HG03354 (cell line): ENCODE data around the gene AMBRA1.

Source experiments
- ATAC-seq: cut with Tn5 transposase; IDR thresholded peaks from one replicate; pipeline ENCODE4 v1.9.1; 2021; ENCODE audit warnings: mild to moderate bottlenecking; ENCODE audit not compliant: unreplicated experiment, poor library complexity, severe bottlenecking

Gene AMBRA1, protein sequence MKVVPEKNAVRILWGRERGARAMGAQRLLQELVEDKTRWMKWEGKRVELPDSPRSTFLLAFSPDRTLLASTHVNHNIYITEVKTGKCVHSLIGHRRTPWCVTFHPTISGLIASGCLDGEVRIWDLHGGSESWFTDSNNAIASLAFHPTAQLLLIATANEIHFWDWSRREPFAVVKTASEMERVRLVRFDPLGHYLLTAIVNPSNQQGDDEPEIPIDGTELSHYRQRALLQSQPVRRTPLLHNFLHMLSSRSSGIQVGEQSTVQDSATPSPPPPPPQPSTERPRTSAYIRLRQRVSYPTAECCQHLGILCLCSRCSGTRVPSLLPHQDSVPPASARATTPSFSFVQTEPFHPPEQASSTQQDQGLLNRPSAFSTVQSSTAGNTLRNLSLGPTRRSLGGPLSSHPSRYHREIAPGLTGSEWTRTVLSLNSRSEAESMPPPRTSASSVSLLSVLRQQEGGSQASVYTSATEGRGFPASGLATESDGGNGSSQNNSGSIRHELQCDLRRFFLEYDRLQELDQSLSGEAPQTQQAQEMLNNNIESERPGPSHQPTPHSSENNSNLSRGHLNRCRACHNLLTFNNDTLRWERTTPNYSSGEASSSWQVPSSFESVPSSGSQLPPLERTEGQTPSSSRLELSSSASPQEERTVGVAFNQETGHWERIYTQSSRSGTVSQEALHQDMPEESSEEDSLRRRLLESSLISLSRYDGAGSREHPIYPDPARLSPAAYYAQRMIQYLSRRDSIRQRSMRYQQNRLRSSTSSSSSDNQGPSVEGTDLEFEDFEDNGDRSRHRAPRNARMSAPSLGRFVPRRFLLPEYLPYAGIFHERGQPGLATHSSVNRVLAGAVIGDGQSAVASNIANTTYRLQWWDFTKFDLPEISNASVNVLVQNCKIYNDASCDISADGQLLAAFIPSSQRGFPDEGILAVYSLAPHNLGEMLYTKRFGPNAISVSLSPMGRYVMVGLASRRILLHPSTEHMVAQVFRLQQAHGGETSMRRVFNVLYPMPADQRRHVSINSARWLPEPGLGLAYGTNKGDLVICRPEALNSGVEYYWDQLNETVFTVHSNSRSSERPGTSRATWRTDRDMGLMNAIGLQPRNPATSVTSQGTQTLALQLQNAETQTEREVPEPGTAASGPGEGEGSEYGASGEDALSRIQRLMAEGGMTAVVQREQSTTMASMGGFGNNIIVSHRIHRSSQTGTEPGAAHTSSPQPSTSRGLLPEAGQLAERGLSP (N-terminal part only)

DNA sequence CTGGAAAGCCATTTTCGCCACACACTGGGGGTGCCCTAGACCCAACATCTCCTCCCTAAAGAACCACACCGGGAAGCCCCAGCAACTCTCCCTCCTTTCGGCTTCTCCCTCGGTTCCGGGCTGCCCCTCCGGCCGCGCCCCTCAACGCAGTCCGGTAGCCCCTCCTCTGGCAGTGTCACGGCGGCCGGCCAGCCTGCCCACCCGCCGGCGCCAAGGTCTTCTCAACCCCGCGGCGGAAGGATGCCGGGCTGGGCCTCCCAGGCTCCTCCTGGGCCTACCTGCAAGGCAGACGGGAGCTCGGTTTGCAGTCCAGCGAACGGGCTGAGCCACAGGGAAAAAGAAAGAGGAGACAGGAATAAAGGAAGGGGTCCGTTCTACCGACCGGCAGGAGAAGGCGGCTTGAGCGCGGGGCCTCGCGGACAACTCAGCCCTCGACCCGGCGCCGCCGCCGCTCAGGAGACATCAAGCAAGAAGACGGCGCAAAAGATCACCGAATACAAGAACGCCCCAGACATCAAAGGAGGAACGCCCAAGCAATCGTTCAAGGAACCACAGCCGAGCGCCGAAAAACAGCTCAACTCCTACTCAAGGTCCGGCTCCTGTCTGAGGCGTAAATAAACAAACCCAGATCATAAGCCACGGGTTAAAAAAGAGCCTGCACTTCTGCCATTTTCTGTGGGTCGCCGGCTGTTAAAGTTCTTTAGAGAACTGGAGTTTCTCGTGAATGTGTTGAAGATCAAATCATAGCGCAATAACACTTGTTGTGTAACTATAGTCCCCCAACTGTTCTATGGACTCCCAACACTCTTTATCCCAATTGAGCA lies at the start of gene AMBRA1:
TSS of gene AMBRA1 (minus strand) at position 474 of the 824 bp plus-strand sequence. CDS start 45,643 bp downstream, outside the sequence.
- peak; percentile 84 for ATAC-seq

DNA sequence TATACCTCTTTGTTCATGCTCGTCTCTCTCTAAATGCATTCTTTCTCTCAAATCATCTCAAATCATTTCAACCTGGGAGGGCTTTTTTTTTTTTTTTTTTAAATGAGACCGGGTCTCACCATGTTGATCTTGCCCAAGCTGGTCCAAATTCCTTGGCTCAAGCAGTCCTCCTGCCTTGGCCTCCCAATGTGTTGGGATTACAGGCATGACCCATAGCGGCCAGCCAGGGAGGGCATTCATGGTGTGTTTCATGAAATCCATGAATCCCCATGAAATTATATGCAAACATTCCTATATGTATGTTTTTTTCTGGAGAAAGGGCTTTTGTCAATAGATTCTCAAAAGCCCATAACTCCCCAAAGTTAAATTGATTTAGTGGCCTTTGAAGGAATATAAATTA lies 49.7 kb upstream of the AMBRA1 start:
- ATAC-seq = no peak

DNA sequence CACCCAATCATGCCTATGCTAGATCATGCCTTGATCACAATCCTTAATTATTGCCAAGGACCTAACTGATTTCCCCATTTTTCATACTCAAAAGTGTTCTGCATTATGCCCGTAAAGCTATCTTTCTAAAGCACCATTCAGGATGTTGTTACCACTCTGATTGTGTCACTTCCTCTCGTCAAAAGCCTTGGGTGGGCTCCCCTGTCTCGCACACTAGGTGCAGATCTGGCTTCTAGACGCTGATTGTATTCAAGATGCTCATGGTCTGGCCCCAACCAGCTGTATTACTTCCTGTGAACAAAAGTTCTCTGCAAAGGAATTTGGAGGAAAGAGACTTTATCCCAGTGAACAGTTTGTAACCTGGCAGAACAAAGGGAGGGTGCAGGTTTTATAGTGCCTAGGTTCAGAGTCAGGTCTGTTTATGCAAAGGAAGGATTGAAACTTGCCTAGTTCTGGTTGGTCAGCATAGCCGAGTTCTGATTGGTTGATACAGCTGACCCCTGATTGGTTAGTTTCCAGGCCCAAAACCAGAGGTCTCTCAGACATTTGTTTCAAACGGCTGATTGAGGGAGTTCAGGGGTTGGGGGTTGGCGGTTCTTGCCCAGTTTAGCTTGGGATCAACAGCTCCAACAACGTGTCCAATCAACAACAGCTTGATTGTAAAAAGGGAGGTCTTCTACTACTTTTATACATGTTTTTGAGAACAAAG lies 49.0 kb upstream of the AMBRA1 start:
- ATAC-seq = no peak

DNA sequence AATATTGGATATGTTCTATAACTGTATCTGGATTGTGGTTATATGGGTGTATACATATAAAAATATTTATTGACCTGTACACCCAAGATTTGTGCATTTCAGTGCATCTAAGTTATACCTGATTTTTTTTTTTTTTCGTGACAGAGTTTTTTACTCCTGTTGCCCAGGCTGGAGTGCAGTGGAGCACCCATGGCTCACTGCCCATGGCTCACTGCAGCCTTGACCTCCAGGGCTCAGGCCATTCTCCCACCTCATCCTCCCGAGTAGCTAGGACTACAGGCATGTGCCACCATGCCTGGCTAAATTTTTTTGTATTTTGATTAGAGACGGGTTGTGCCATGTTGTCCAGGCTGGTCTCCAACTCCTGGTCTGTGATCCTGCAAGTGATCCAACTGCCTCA lies 47.8 kb upstream of the AMBRA1 start:
- no peak for ATAC-seq

DNA sequence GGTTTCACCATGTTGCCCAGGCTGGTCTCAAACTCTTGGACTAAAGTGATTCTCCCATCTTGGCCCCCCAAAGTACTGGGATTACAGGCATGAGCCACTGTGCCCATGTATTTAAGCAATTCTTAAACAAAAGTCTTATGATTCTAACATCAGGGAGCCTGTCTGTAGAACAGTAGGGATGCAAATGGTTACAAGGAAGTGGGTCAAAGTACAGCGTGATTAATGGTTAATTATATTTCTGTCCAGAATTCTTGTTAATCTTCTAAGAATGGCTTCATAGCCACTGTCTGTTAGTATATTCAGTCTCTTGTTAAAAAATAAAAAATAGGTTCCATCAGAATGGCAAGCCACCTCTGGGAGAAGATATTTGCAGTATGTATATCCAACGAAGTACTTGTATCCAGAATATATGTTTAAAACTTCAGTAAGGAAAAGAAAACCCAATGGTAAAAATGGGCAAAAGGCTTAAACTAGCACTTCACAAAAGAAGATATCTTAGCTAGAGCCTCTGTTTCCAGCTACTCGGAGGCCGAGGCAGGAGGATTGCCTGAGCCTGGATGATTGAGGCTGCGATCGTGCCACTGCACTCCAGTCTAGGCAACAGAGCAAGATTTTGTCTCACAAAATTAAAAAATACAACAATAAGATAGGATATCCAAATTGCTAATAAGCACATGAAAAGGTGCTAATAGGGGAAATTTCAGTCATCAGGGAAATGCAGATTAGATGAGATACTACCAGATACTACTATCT lies 46.4 kb upstream of the AMBRA1 start:
- no peak for ATAC-seq

DNA sequence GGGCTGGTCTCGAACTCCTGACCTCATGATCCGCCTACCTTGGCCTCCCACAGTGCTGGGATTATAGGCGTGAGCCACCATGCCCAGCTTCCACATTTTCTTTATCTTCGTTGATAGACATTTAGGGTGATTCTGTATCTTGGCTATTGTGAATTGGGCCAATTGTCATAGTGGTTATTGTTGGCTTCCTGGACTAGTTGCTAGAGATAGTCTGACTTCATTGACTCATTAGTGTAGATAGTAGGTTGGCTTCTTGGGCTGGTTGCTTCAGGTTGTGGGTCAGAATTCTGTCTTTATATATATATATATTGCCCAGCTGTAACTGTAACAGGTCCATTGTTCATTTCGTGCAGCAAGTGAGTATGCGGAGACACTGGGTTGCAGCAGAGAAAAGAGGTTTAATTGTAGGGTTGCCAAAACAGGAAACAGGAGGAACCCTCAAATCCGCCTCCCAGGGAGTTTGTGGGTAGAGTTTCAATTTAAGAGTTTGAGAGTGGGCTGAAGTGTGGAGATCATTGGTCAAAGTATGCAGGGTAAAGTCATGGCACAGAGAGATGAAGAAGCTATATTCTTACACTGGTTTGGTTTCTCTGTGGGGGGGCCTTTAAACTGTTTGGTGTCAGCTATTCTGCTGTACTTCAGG lies 45.5 kb upstream of the AMBRA1 start:
- ATAC-seq = no peak

DNA sequence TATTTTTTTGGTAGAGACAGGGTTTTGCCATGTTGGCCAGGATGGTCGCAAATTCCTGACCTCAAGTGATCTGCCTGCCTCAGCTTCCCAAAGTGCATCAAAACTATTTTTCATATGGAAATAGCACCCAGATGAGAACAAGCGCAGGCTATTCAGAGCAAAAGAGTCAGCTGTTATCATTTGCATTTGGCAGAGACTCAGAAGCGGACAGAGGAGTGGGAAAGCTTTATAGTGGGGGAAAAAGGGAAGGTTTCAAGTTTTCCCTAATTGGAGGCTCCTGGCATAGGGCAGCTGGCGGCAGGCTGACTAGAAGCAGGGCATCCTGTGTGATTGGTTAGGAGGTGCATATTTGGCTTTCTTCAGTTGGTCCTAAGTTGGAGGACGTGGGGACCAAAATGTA lies 43.7 kb upstream of the AMBRA1 start:
- ATAC-seq = no peak

DNA sequence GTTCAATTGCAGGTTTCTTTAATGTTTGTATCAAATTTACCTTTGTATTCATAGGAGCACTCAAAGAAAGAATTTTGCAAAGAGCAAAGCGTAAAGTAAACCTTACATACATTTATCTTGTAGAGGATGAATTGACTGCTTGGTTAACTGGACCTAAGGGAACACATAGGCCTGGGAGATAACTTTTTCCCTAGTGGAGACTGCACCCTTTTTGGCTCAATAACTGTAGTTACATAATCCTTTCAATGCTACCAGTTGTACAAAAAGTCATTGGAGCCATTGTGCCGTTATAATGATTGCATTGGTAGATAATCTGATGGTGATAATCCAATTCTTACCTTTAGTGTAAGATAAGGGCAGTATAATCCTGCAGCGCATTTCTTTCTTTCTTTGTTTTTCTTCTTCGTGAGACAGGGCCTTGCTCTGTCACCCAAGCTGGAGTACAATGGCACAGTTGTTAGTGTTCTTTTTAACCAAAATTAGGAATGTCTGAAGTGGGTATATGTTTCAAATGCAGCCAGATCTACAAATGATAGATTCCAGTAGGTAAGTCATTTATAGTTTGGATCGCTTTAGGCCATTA lies 41.8 kb upstream of the AMBRA1 start:
- no peak for ATAC-seq

DNA sequence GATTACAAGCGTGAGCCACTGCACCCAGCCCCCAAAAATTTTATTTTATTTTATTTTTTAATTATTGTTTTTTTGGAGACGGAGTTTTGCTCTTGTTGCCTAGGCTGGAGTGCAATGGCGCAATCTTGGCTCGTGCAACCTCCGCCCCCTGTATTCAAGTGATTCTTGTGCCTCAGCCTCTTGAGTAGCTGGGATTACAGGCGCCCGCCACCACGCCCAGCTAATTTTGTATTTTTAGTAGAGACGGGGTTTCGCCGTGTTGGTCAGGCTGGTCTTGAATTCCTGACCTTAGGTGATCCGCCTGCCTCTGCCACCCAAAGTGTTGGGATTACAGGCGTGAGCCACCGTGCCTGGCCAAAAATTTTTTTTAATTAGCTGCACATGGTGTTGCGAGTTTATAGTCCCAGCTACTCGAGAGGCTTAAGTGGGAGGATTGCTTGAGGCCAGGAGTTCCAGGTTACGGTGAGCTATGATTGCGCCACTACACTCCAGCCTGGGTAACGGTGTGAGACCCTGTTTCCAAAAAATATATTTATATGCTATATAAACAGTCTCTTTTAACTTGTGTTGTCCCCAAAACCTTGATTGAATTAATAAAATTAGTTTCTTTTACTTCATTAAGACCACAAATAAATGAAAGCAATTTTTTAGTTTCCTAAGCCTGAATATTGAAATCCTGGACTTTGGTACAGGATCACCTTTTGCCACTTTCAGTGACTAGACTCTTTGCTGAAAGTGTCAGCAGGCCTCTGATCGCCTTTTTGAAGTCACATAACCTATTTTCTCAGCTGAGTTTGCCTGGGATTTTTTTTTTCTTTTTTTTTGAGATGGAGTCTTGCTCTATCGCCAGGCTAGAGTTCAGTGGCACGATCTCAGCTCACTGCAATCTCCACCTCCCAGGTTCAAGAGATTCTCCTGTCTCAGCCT lies 39.7 kb upstream of the AMBRA1 start:
- ATAC-seq = no peak

DNA sequence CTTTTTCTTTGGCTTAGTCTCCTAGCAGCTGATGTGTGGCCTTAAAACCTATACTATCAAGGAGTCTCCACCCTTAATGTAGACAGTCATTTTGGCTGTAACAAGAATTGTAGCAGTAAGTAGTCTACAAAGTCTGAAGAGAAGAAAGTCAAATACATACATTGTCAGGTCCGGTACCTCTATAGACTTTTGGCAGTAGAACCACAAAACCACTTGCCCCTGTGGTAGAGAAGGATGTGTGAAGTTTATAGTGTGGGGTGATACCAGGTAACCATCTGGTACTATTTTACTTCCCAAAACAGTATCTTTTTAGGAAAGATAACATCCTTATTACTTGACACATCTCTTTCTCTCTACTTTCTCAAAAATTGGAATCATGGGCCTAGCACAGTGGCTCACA lies 38.7 kb upstream of the AMBRA1 start:
- no peak for ATAC-seq

DNA sequence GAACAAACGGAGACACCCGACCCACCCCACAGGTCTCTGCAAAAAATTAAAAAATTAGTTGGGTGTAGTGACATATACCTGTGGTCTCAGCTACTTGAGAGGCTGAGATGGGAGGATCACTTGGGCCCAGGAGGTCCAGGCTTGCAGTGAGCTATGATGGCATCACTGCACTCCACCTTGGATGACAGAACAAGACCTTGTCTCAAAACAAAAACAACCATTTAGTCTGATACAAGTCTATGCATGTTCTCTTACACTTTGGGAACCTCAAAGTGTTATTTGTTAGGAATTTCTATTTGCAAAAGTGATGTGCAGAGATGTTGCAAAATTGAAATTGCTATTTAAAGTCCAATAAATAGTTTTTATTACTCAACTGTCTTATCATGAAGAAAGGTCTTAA lies 37.9 kb upstream of the AMBRA1 start:
- ATAC-seq = no peak

DNA sequence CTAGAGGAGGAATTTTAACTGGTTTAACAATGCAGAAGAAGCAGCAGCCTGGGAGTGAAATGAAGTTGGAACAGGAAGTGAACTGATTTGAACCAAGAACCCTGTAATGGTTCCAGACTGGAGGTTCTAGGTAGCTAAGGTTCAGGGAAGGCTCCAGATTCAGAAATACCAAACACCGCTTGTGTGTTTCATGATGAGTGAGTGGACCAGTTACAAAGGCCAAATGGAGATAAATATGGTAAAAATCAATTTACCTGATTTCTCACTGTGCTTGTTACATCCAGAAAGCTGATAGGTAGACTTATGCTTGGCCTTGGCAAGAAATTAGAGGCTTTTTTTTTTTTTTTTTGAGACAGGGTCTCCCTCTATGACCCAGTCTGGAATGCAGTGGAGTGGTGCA lies 36.4 kb upstream of the AMBRA1 start:
- ATAC-seq = no peak

DNA sequence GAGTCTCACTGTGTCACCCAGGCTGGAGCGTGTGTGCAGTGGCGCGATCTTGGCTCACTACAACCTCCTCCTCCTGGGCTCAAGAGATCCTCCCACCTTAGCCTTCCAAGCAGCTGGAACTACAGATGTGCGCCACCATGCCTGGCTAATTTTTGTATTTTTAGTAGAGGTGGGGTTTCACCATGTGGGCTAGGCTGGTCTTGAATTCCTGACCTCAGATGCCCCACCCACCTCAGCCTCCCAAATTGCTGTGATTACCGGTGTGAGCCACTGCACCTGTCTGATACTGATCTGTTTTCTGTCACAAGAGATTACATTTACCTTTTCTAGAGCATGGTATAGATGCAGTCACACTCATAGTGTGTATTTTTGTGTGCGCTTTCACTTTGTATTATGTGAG lies 35.1 kb upstream of the AMBRA1 start:
- no peak for ATAC-seq

DNA sequence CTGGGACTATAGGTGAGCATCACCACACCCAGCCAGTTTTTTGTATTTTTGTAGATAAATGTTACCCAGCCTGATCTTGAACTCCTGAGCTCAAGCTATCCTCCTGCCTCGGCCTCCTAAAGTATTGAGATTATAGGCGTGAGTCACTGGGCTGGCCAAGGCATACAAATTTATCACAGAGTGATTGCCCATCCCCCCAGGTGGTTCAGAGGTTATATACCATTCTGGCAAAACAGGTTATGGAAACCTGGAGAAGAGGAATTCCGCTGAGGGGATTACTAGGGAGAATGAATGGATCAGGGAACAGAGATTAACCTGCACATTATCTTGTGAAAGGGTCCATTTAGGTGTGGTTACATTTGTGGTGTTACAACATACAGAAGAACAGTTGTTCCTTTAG lies 31.6 kb upstream of the AMBRA1 start:
- ATAC-seq = no peak

DNA sequence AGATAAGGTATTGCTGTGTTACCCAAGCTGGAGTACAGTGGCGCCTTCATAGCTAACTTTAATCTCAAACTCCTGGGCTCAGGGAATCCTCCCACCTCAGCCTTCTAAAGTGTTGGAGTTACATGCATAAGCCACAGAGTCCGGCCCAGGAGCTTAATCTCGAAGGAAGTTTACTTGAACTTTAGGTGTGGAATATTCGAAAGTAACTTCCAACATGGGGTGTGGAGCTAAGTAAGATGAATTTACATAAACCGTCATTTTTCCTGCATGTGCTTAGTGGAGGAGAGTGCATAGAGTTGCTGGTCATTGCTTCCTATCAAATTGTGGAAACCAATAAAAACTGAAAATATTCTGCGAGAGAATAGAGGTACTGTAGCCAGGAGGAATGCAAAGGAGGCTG lies 25.0 kb upstream of the AMBRA1 start:
- ATAC-seq = no peak

DNA sequence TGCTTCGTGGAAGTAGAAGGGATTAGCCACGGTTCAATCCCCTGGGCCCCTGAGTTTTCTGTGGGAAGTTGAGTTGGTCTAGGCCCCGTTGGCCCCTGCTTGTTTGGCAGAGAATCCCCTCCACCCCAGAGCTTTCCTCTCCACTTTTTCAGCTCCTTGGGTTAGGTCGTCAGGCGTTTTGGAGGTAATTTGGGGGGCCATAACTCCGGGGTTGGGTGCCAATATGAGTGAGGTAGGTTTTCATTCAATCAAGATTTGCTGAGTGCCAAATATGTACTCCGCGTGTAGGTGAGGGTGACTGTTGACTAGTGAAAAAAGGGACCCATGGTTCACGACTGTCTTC lies 24.1 kb upstream of the AMBRA1 start:
- no peak for ATAC-seq
